SK-N-MC (cell line): ENCODE measurements around the gene ESRP2.

Experiments used
- EZH2 ChIP-seq: fragments of 200-600 bp; sonication (generic); IDR thresholded peaks from one replicate; pipeline ENCODE4 v1.6.1; 2017; ENCODE audit warnings: antibody characterized with exemption
- FOXP2 ChIP-seq: optimal IDR thresholded peaks from 2 replicates; pipeline ENCODE3; 2011; ENCODE audit warnings: mild to moderate bottlenecking, moderate library complexity; ENCODE audit not compliant: insufficient read depth; ENCODE audit errors: extremely low read length, control extremely low read depth
- POLR2AphosphoS5 ChIP-seq: IDR thresholded peaks from 2 replicates; pipeline ENCODE4 v1.6.1; 2012; ENCODE audit warnings: mild to moderate bottlenecking, low read depth, low read length, borderline replicate concordance

- TF ChIP-seq POLR2AphosphoS5: no peak
- TF ChIP-seq EZH2: no peak
- TF ChIP-seq FOXP2: no peak
Measured at GRCh38 chr16:68226116-68226515, 9.8 kb downstream of the ESRP2 start.
